Neural cell (in vitro differentiated cells): ENCODE measurements around the gene SH3D19. TPM values are rescaled to one million over a fixed set of nuclear protein-coding genes. Genes with fewer than 3 reads are reported as not detected.

ENCODE experiments used
- H2AFZ ChIP-seq: fragments of 200-600, 300-800 bp; sonication (generic), shearing (Covaris generic); 2 replicates; pipeline ENCODE4 v1.6.0; 2014; ENCODE audit warnings: low read depth, mild to moderate bottlenecking, antibody characterized with exemption, low read length, moderate library complexity
- H3F3A ChIP-seq: fragments of 200-600 bp; shearing (Covaris generic); 2 replicates; pipeline ENCODE4 v1.6.1; 2016; ENCODE audit warnings: mild to moderate bottlenecking, moderate library complexity, mixed read lengths, antibody characterized with exemption, low read length; ENCODE audit not compliant: insufficient read depth, poor library complexity, severe bottlenecking
- H3K27ac ChIP-seq: fragments of 200-600, 300-800 bp; sonication (generic), shearing (Covaris generic); 2 replicates; pipeline ENCODE4 v1.5.1; 2014; ENCODE audit warnings: mild to moderate bottlenecking, low read length, moderate library complexity
- H3K27me3 ChIP-seq: fragments of 300-800, 200-600 bp; sonication (generic), shearing (Covaris generic); 2 replicates; pipeline ENCODE4 v1.6.0; 2014; ENCODE audit warnings: mild to moderate bottlenecking, low read depth, low read length, moderate library complexity; ENCODE audit not compliant: insufficient read depth
- H3K36me3 ChIP-seq: fragments of 300-800, 200-600 bp; sonication (generic), shearing (Covaris generic); 2 replicates; pipeline ENCODE4 v1.5.1; 2014; ENCODE audit warnings: mild to moderate bottlenecking, antibody characterized with exemption, low read length, moderate library complexity; ENCODE audit not compliant: insufficient read depth
- H3K4me2 ChIP-seq: fragments of 300-800, 200-600 bp; sonication (generic), shearing (Covaris generic); 2 replicates; pipeline ENCODE4 v1.6.0; 2014; ENCODE audit warnings: mild to moderate bottlenecking, low read length
- H3K4me3 ChIP-seq: fragments of 300-800, 200-600 bp; sonication (generic), shearing (Covaris generic); 2 replicates; pipeline ENCODE4 v1.5.1; 2014; ENCODE audit warnings: mild to moderate bottlenecking, low read length, moderate library complexity
- H3K79me2 ChIP-seq: fragments of 200-600 bp; shearing (Covaris generic); replicated peaks from 2 replicates; pipeline ENCODE4 v1.6.0; 2014; ENCODE audit warnings: mild to moderate bottlenecking, low read length, moderate library complexity; ENCODE audit not compliant: insufficient read depth
- H3K9ac ChIP-seq: fragments of 300-800, 200-600 bp; sonication (generic), shearing (Covaris generic); 2 replicates; pipeline ENCODE4 v1.6.1; 2016; ENCODE audit warnings: mild to moderate bottlenecking, low read length, mixed read lengths
- H3K9me2 ChIP-seq: fragments of 200-600 bp; shearing (Covaris generic); 2 replicates; pipeline ENCODE4 v1.6.1; 2016; ENCODE audit warnings: mild to moderate bottlenecking, low read length, mixed read lengths; ENCODE audit not compliant: insufficient read depth
- H3K9me3 ChIP-seq: fragments of 200-600, 300-800 bp; sonication (generic), shearing (Covaris generic); 2 replicates; pipeline ENCODE4 v1.6.1; 2016; ENCODE audit warnings: mild to moderate bottlenecking, mixed run types, low read length, moderate library complexity, mixed read lengths
- H4K20me1 ChIP-seq: fragments of 200-600 bp; shearing (Covaris generic); 2 replicates; pipeline ENCODE4 v1.6.1; 2016; ENCODE audit warnings: mild to moderate bottlenecking, mixed run types; ENCODE audit not compliant: insufficient read depth
- EP300 ChIP-seq: fragments of 450-650 bp; conservative IDR thresholded peaks from 2 replicates; pipeline ENCODE4 v1.6.1; 2014; ENCODE audit warnings: antibody characterized with exemption, mild to moderate bottlenecking, moderate library complexity; ENCODE audit not compliant: poor library complexity, severe bottlenecking
- EZH2 ChIP-seq: fragments of 200-600, 300-800 bp; shearing (Covaris generic), sonication (generic); IDR thresholded peaks from 2 replicates; pipeline ENCODE4 v1.6.1; 2014; ENCODE audit warnings: antibody characterized with exemption, low read length, borderline replicate concordance, mild to moderate bottlenecking; ENCODE audit not compliant: insufficient read depth, poor library complexity, severe bottlenecking
- MXI1 ChIP-seq: fragments of 450-650 bp; conservative IDR thresholded peaks from 2 replicates; pipeline ENCODE4 v1.6.1; 2014; ENCODE audit warnings: antibody characterized with exemption, mild to moderate bottlenecking; ENCODE audit not compliant: poor library complexity, severe bottlenecking
- POLR2AphosphoS5 ChIP-seq: IDR thresholded peaks from 2 replicates; pipeline ENCODE4 v1.6.1; 2012
- RAD21 ChIP-seq: fragments of 450-650 bp; conservative IDR thresholded peaks from 2 replicates; pipeline ENCODE4 v1.6.1; 2014; ENCODE audit warnings: antibody characterized with exemption, mild to moderate bottlenecking, moderate library complexity
- REST ChIP-seq: IDR thresholded peaks from 2 replicates; pipeline ENCODE4 v1.6.1; 2012; ENCODE audit warnings: borderline replicate concordance
- SMC3 ChIP-seq: fragments of 450-650 bp; conservative IDR thresholded peaks from 2 replicates; pipeline ENCODE4 v1.6.1; 2014; ENCODE audit warnings: antibody characterized with exemption, mild to moderate bottlenecking, moderate library complexity; ENCODE audit not compliant: poor library complexity
- TAF1 ChIP-seq: IDR thresholded peaks from 2 replicates; pipeline ENCODE4 v1.6.1; 2012; ENCODE audit warnings: low read depth
- polyA plus RNA-seq: library from polyadenylated mRNA; depleted of rRNA; stranded (reverse); fragments of >200 nt; gene quantifications from 2 replicates; pipeline ENCODE4 v1.2.3, GENCODE V29; 2014
- TF ChIP-seq, protein P1 (sequence below): fragments of 450-650 bp; IDR thresholded peaks from 2 replicates; pipeline ENCODE4 v1.5.1; 2014; ENCODE audit warnings: antibody characterized with exemption, mild to moderate bottlenecking, moderate library complexity; ENCODE audit not compliant: poor library complexity, severe bottlenecking

The SH3D19 gene
- polyA plus RNA-seq, 1 donor from 2014 or later: 0.46 TPM

- no peak overlapping the region for H3K27ac ChIP-seq
Observed at GRCh38 chr4:151202381-151202780, 123.0 kb downstream of the SH3D19 start.

DNA sequence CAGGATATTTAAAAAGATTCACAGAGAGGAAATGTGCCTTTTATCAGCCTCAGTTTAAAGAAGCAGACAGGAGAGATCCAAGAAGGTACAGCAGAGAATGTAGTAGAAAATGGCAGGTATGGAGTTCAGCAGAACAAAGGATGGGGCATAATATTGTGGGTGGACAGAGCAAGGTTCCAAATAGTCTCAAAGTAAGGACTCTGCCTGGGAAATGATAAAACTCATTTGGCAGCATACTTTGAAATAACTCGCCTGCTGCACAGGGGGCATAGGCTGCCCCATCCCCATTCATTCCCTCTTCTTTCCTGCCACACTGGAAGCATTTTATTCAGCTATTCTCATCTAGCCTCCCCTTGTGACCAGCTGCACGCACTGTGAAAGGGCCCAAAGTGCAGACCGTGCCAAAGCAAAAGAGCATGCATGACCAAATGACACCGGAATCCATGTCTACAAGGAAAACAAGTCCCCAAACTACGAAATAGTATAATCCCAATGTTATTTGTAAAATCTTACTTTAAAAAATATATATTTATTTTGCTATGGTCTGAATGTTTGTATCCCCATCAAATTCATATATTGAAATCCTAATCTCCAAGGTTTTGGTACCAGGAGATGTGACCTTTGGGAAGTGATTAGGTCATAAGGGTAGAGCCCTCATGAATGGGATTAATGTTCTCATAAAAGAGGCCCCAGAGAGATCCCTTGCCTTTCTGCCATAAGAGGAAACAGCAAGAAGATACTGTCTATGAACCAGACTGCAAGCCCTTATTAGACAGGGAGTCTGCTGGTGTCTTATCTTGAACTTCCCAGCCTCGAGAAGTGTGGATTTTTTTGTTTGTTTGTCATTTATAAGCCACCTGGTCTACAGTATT is 125.8 kb downstream of the SH3D19 start:
- no peak overlapping the region for H3K9ac ChIP-seq
- no peaks in the 10 kb centered on the region for H3F3A ChIP-seq
- no peaks in the 10 kb centered on the region for H3K79me2 ChIP-seq
- no peaks in the 10 kb centered on the region for H3K9me3 ChIP-seq
- no peak overlapping the region for H3K4me2 ChIP-seq
- H3K9me2 ChIP-seq: no peaks in the 10 kb centered on the region
- no peak overlapping the region for H3K27ac ChIP-seq
- no peak overlapping the region for H2AFZ ChIP-seq
- no peaks in the 10 kb centered on the region for H4K20me1 ChIP-seq
- no peaks in the 10 kb centered on the region for H3K36me3 ChIP-seq
- no peaks in the 10 kb centered on the region for H3K27me3 ChIP-seq
- TF ChIP-seq EZH2 (no peak), POLR2AphosphoS5 (no peak), SMC3 (no peak), EP300 (no peak), RAD21 (no peak), TAF1 (no peak), REST (no peak), MXI1 (no peak)
- TF ChIP-seq, protein P1, sequence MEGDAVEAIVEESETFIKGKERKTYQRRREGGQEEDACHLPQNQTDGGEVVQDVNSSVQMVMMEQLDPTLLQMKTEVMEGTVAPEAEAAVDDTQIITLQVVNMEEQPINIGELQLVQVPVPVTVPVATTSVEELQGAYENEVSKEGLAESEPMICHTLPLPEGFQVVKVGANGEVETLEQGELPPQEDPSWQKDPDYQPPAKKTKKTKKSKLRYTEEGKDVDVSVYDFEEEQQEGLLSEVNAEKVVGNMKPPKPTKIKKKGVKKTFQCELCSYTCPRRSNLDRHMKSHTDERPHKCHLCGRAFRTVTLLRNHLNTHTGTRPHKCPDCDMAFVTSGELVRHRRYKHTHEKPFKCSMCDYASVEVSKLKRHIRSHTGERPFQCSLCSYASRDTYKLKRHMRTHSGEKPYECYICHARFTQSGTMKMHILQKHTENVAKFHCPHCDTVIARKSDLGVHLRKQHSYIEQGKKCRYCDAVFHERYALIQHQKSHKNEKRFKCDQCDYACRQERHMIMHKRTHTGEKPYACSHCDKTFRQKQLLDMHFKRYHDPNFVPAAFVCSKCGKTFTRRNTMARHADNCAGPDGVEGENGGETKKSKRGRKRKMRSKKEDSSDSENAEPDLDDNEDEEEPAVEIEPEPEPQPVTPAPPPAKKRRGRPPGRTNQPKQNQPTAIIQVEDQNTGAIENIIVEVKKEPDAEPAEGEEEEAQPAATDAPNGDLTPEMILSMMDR: no peak
- no peak overlapping the region for H3K4me3 ChIP-seq

More at GRCh38 chr4:151202381-151202780, 123.0 kb downstream of the SH3D19 start:
- Histone ChIP-seq H3K9me3 (no peaks in the 10 kb centered on the region), H3F3A (no peaks in the 10 kb centered on the region), H3K4me2 (no peak overlapping the region), H2AFZ (no peak overlapping the region), H3K4me3 (no peak overlapping the region), H4K20me1 (no peaks in the 10 kb centered on the region), H3K9ac (no peak overlapping the region), H3K9me2 (no peaks in the 10 kb centered on the region), H3K79me2 (no peaks in the 10 kb centered on the region), H3K36me3 (no peaks in the 10 kb centered on the region), H3K27me3 (no peaks in the 10 kb centered on the region)
- TF ChIP-seq SMC3 (no peak), REST (no peak), EZH2 (no peak), TAF1 (no peak)
